ENCODE results near the gene ZMYND19. TPM values are rescaled to one million over a fixed set of nuclear protein-coding genes. Genes with fewer than 3 reads are reported as not detected.
A peak's percentile ranks its signal among the peaks of the same experiment; 100 is the strongest.
"Not testable (repeated sequence)": the region's sequence is repeated elsewhere in the genome, so short reads cannot be mapped to it uniquely, and the experiment has no call there.

ZMYND19 gene
- total RNA-seq, 1 donor from 2014 or later: 18.4 TPM

DNA sequence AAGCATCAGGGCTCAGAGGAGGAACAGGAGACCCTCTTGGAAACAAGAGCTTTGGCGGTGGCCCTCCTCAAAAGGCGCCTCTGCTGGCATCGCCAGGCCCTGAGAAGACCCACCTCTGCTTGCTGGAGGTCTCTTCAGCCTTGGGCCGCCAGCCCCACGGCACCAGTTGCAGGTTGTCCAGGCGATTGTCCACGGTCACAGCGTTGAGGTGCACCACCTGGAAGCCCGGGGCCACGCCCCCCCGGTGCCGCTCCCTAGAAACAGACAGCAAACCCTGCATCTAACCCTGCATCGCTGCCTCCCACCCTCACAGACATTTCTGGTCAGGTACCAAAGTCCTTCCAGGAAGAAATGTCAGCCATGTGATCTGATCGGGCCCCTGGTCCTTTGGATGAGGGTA lies 3.5 kb downstream of the ZMYND19 start:
- no peak for DNase-seq

DNA sequence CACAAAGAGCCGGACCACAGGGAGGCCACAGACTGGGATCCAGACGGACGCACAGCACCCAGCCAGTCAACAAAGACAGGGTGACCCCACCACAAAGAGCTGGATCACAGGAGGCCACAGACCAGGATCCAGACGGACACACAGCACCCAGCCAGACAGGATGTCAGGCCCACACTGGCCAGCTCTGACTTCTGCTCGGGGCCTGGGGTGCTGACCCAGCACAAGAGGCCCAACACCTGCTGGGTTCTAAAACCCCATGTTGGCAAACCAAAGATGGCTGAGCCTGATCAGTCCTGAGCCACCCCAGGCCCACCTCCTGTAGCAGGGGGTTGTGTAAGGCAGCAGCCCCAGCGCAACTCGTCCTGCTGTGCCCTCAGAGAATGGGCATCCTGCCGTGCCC lies 6.4 kb downstream of the ZMYND19 start:
- DNase-seq: no peak

DNA sequence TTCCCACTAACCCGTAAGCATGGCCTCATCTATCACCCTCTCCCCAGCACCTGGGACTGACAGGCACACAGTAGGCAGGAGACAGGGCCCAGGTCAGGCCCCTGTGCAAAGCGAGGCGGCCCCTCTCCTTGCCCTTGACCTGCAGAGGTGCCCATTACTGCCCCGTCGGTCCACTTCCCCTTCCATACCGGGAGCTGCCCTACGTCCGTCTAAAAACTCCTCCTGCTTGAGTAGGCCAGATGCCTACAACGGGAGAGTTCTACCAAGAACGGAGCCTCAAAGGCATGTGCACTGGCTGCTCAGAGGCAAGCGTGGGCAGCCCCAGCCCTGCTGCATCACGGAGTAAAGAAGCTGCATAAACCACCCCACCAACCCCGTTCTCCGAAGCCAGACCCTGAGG lies 7.0 kb downstream of the ZMYND19 start:
- no peak for DNase-seq

DNA sequence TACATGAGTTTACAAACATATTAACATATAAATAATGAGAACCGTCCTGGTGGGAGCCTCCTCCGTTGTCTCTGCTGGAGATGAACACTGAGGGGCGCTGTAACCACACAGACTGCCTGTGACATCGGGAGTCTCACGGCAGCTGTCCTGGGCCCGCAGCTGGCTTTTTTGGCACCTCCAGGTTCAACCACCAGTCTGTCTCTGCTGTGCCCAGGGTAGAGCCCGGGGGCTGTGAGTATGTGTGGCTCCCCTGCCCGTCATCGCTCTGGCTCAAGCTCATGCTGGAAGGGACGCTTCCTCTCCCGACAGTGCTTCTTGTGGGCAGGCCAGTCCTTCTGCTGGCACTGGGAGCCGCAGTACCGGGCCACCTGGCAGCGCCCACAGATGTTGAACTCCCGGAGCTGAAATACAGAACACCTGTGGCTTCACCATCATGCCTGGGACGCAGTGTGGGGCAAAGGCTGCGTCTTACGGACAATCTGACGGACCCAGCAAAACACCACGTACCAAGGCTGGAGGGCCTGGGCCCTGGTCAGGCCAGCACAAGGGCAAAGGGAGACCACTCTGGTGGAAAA lies 7.9 kb downstream of the ZMYND19 start:
- peak; percentile 46 for DNase-seq

DNA sequence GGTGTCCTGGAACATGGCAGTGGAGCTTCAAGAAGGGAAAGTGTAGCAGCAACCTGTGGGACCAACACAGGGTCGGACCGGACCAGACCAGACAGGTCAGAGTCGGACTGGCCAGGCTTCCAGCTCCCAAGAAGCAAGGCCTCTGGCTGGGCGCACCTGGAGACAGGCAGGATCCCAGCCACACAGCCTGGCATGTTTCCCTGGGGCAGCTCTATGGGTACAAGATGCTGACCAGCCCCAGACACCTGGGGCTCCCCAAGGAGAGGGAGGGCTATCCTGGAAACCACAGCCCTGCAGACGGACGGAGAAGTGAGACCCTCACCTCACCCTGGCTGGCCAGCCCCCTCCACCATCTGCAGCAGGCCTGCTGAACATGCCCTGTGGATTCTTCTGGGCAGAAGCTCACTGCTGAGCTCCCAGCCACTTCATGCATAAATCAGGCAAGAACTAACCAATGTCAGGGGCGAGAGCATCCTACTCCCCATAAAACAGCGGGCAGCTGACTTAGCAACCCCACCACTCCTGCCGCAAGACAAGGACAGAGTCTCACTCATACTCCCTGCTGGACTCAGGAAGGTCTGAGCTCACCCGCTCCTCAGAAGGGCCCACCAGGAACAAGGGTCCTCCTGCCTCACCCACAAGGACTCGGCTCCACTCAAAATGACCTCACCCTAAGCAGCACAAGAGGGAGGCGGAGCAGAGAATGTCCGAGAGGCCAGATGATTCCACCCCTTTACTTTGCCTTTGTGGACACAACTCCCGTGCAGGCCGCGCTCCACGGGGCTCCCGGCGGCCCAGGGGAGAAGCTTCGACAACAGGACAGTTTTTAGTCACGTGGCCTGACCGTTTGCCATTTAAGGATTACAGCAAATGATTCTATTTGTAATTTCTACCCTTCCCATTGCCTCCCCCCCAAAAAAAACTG lies 8.7 kb downstream of the ZMYND19 start:
- no peak for DNase-seq

DNA sequence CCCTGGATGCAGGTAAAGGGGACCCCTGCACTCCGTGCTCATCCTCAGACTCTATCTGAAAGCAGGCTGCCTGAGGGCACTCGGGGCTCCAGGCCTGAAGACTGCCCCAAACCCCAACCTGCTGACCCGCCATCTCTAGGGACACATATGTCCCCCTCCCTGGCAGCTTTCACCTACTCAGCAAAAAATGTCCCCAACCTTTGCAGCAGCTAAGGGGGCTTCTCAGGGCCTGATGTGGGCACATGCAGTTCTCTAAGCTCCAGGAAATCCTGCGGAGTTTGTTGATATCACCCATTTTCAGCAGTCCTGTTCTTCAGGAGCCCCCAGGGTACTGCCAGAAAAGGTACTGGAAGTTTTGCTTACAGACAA lies 9.4 kb downstream of the ZMYND19 start:
- no peak for DNase-seq

DNA sequence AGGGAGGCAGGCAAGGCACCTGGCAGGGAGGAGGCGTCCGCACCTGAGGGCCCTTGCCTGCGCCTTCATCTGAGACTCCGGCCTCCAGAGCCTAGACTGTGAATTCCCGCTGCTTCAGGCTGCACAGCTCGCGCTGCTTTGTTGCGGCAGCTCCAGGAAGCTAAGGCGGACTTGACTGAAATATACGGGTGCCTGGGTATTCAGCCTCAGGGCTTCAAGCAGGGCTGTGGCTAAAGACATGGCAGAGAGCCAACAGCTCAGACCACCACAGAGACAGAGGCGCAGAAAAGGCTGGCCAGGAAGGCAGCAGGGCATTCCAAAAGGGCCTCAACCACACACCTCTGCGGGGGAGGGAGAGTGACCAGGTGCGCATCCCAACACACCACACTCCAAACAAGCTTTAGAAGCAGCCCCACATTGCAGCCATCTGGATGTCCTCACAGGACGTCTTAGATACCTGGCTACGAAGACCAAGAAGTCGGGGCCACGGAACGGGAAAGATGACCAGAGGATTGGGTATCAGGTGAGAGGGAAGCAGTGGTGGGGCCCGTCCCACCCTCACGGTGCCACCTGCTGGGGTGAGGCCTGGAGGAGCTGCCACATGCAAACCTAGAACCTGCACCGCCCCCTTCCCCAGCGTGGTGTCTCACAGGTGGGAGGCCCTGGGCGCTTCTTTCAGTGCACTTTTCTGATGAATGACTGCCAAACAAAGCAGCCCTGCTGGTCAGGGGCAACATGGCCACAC lies 9.9 kb downstream of the ZMYND19 start:
- DNase-seq: no peak

DNA sequence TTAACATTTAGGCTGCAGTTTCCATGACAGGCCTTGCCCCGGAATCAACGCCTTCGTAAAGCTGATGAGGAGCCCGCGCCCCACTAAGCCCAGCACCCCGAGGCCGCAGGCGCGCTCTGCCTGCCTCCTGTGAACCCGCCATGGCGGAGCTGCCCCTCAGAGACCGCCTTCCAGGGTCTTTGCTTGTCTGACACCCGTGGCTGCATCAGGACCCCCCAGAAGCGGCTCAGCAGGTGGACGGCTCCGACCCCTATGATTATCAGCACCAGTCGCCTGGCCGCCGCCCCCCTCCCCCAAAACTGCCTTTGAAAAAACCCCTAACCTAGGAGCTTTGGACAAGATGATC lies 11.1 kb downstream of the ZMYND19 start:
- no peak for DNase-seq

DNA sequence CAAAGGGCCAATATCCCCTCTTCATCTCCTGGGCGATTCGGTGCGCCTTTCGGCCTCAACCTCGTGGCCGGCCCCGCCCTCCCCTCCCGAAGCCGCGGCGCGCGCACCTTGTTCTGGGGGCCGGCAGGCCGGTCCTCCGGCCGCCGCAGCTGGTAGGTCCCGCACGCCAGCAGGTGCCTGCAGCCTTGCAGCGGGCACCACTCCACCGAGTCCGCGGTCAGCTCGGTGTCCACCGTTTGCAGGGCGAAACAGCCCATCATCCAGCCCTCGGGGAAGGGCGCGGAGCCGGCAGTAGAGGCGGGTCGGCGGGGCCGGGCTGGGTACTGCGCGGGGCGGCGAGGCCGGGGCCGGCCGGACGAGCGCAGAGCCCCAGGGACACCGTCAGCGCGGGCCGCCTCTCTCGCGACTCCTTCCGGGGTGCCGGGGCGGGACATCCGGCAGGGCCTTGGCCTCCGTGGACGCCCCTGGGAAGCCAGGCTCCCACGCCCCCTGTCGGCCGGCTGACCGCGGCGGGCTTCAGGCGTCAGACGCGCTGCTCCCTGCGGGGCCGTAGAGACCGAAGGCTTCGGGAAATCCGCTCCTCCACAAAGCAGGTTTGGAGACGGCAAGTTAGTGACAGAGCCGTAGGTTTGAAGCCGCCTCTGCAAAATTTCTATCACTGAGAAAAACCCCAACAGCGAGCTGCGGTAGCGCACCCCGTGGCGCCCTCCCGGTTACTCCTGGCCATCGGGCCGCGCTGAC lies 11.6 kb downstream of the ZMYND19 start, which contains the start of gene DPH7:
Gene DPH7 (minus strand): TSS at position 408 of the 741 bp plus-strand sequence. CDS start 148 bp downstream, at position 260.
- peak; percentile 95 for DNase-seq

DNA sequence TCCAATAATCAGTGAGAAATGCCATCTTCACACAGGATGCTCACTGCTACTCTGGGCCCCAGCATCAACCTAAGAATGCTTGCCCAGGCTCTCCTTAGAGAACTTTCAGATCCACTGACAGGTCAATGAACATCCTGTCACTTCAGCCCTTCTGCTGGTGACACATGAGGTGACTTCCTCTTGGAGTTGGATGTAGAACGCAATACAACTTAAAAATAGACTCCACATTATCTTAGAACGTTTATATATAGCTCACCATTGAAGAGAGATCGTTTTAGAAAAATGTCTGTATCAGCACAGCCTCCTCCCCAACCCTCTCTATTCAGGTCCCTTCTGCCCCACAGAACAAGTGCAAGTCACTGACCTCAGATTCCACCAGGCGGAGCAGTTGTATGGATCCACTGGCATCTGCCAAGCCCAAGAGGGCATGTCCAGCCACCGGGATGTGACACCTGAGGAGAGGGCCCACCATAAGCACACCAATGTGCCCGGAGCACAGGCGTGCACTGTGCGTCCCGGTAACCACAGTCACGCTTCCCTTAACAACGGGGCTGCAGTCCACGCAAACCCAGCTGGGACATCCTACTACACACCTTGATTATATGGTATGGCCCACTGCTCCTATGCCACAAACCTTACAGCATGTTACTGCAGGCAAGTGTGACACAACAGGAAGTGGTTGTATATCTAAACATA lies 14.4 kb downstream of the ZMYND19 start:
- no peak for DNase-seq

DNA sequence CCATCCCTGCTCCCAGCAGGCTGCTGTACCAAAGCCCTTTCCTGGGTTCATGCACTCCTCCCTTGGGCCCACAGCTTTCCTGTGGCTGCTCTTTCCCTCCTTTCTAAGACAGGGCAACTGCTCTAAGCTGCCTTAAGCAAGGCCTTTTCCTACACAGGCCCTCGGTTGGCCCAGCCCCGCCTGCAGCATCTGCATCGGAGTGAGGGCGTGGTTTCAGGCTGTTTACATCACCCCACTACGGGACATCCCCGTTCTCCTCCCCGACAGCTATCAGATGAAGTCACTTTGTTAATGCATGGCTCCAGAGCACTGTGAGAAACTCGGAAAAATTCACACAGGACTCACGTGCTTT lies 15.0 kb downstream of the ZMYND19 start:
- DNase-seq: no peak

DNA sequence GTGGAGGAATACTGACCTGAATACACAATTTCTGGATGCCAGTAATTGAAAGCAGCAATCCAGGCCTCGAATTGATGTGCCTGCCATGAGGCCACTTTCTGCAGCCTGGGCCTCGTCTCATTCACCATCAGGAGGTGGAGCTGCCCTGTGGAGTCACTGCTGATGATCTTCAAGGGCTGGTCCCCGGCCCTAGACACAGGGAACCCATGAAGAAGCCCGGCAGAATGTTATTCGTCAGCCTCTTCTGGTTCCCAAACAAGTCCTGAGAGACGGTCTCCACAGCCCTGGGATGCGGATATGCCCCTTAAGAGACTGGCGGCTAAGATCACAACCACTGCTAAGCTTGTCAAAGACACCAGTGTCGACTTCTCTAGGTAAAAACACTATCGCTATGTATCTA lies 16.1 kb downstream of the ZMYND19 start:
- no peak for DNase-seq

DNA sequence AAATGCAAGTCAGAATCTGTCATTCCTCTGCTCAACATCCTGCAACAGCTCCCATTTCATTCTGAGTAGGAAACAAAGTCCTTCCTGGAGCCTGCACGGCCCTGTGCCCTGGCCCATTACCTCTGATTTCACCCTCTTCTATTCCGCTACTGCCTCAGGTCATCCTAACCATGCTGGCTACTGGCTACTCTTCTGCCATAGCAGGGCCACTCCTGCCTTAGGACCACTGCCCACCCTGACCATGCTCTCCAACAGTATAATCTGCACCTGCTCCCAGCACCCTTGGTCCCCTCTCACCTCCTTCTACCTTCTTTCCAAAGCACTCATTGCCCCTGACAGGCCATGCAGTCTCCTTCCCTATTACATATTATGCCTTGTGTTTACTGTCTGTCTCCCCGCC lies 19.7 kb downstream of the ZMYND19 start:
- DNase-seq: no peak

DNA sequence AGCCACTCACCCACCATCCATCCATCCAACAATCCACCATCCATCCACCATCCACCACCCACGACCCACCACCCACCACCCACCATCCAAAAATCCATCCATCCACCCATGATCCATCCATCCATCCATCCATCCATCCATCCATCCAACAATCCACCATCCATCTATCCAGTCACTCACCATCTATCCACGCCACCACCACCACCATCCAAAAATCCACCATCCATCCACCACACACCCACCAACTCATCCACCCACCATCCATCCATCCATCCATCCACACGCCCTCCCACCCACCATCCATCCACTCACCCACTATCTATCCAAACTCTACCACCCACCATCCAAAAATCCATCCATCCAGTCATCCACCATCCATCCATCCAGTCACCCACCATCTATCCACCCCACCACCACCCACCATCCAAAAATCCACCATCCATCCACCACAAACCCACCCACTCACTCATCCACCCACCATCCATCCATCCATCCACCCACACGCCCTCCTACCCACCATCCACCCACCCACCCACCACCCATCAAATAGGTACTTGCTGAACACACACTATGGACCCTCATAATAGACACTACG lies 20.6 kb downstream of the ZMYND19 start:
- no peak for DNase-seq

DNA sequence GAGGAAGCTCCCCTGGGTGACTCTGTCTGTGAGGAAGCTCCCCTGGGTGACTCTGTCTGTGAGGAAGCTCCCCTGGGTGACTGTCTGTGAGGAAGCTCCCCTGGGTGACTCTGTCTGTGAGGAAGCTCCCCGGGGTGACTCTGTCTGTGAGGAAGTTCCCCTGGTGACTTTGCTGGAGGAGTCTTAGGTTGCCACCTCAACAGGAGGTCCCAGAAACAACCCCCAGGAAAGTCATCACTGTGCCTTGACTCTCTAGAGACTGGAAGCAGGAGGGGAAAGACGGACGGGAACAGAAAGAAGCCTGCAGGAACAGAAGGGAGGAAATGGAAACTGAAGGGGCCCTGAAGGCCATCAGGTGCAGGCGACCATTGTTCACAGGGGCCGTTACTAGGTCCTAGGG lies 21.9 kb downstream of the ZMYND19 start:
- DNase-seq: not testable (repeated sequence)

DNA sequence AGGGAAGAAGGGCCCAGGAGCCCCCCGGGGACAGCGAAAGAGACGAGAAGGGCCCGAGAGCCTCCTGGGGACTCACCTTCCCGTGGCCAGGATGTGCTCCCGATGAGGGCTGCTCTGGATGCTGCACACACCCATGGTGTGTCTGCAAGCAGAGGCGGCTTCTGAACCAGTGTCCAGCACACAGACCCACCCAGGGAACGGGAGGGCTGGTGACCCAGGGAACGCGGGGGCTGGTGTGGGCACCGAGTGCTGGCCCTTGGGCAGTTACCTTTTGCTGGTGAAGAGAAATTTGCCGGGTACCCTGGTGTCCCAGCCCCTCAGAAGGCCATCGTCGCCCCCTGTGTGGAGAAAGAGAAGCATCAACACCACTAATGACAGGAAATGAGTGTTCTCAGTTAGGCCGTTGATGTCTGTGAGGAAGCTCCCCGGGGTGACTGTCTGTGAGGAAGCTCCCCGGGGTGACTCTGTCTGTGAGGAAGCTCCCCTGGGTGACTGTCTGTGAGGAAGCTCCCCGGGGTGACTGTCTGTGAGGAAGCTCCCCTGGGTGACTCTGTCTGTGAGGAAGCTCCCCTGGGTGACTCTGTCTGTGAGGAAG lies 25.4 kb downstream of the ZMYND19 start:
- DNase-seq: no peak

DNA sequence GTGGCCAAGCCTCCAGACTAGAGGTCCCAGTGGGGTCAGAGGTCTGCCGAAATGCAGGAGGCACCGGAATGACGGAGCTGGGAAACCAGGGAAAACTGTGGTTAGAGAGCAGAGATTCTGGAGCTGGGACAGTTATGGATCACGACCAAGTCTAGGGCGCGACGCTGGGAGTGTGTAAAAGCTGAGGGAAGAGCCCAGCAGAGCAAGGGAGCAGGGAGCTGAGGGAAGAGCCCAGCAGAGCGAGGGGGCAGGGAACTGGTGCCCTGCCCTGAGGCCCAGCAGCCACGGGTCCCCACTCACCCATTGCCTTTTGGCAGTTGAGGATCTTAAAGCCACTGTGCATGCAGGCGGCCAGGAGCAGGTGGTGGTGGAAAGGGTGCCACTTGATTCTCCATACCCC lies 26.2 kb downstream of the ZMYND19 start:
- DNase-seq: no peak

DNA sequence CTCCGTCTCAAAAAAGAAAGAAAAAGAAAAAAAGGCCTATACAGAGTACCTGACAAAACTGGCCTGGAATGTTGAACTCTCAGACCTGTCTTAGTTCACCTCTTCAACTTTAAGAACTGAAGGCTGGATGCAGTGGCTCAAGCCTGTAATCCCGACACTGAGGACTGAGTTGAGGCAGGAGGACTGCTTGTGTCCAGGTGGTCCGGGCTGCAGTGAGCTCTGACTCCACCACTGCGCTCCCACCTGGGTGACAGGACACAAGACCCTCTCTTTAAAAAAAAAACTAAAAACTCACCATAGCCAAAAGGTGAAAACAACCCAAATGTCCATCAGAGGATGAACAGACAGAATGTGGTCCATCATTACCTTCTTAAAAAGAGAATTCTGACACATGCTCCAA lies 32.2 kb downstream of the ZMYND19 start:
- no peak for DNase-seq

DNA sequence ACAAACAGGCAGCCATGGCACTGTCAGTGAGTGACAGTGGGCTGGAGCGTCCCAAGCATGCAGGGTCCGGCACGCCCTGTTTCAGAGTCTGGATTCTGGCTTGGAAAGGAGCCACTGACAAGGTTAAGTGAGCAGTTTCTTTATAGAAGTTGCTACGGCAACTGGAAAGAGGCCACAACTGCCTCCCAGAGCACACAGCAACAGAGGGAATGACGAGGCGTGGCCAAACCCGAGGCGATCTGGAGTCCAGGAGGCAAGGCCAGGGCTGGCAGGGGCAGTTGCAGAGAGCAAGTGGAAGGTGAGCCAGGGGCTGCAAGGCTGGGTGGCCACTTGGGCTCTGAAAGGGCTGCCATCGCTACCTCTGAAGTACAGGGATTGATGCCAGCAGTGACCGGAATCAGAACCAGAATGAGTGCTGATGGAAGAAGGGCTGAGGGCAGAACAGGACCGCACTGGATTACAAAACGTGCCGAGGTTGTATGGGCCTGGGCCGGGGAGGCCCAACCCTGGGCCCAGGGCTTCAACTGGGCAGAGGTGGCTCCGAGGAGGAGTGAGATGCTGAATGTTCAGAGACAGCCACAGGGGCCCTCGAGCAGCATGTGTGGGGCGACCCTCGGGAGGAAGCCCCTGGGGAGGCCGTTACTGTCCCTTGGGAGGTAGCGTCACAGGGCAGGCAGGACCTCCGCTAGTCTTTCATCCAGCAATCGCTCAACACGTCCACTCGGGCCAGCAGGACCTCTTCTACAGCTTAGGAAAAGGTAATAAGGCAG lies 34.1 kb downstream of the ZMYND19 start:
- DNase-seq: no peak

DNA sequence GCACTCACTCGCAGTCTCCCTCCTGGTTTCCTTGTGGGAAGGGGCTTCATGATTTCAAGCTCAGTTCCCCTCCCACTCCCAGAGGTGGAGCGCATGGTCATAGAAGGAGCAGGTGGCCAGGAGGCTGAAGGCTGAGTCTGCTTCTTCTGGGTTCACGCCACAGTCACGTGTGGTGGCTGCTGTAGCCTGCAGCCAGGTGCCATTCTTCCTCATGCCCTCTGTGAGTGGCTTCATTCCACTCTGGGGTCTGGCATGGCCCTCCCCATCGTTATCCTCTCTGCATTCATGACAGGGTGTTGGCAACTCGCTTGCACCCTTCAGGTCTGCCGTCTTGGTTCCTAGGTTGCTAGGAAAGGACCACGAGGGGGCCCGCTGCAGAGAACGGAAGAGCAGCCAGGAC lies 35.1 kb downstream of the ZMYND19 start:
- DNase-seq: no peak

DNA sequence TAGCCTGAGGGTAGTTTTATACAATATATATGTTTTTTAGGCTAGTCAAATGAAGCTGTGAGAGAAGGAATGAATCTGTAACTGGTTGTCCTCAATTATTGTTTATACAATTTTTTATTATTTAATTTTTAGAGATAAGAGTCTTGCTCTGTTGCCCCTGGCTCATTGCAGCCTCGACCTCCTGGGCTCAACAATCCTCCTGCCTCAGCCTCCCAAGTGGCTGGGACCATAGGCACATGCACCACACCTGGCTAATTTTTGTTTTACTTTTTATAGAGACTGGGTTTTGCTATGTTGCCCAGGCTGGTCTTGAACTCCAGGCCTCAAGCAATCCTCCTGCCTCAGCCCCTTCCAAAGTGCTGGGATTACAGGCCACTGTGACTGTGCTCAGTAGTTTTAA lies 36.0 kb downstream of the ZMYND19 start:
- no peak for DNase-seq

Data from dermis blood vessel endothelial cell (primary cell).